ENCODE results near the gene FOSL1. TPM values are rescaled to one million over a fixed set of nuclear protein-coding genes. Genes with fewer than 3 reads are reported as not detected.

FOSL1 gene
- total RNA-seq, 1 experiment from 2014 or later: 20.5 TPM

- TF ChIP-seq NR2C2 (CRISPR knock-in tag; IDR thresholded peaks at IDR 0.05) (no peak), MYBL2 (CRISPR knock-in tag; IDR thresholded peaks at IDR 0.05) (peak; percentile 27; the same call in 1 of the 2 replicates), ZNF138 (CRISPR knock-in tag; conservative IDR thresholded peaks at IDR 0.05) (no peak), MAX (CRISPR knock-in tag; IDR thresholded peaks at IDR 0.05) (peak; percentile 22; the same call in 1 of the 2 replicates), ZNF281 (CRISPR knock-in tag; IDR thresholded peaks at IDR 0.05) (no peak), SMAD3 (CRISPR knock-in tag; IDR thresholded peaks at IDR 0.05; ENCODE audit: borderline replicate concordance) (peak; percentile 87), ZSCAN18 (CRISPR knock-in tag; IDR thresholded peaks at IDR 0.05) (no peak), AFF4 (CRISPR knock-in tag; IDR thresholded peaks at IDR 0.05; ENCODE audit: borderline replicate concordance) (no peak), SMAD4 (CRISPR knock-in tag; IDR thresholded peaks at IDR 0.05) (no peak; the same call in 1 of the 2 replicates), ERG (CRISPR knock-in tag; IDR thresholded peaks at IDR 0.05) (no peak; the same call in 1 of the 2 replicates), ZBTB21 (CRISPR knock-in tag; IDR thresholded peaks at IDR 0.05; ENCODE audit: borderline replicate concordance) (0 out of 2 replicates have a peak, but pooled peaks have one; percentile 23), ZBTB43 (CRISPR knock-in tag; IDR thresholded peaks at IDR 0.05) (no peak), CBFB (CRISPR knock-in tag; IDR thresholded peaks at IDR 0.05; ENCODE audit: low read depth) (0 out of 2 replicates have a peak, but pooled peaks have one; percentile 69), KAT7 (CRISPR knock-in tag; IDR thresholded peaks at IDR 0.05; ENCODE audit: borderline replicate concordance) (peak; percentile 75; the same call in 1 of the 2 replicates), ZMAT4 (CRISPR knock-in tag; IDR thresholded peaks at IDR 0.05) (no peak), FOXJ3 (CRISPR knock-in tag; IDR thresholded peaks at IDR 0.05; ENCODE audit: borderline replicate concordance) (no peak), ZNF317 (CRISPR knock-in tag; IDR thresholded peaks at IDR 0.05; ENCODE audit: borderline replicate concordance, low read depth) (no peak), AR (CRISPR knock-in tag; IDR thresholded peaks at IDR 0.05) (no peak), MLX (CRISPR knock-in tag; IDR thresholded peaks at IDR 0.05) (no peak), NR1H2 (CRISPR knock-in tag; IDR thresholded peaks at IDR 0.05) (no peak), USF2 (CRISPR knock-in tag; IDR thresholded peaks at IDR 0.05) (peak; percentile 41), RORB (CRISPR knock-in tag; IDR thresholded peaks at IDR 0.05) (no peak), ZNF219 (CRISPR knock-in tag; IDR thresholded peaks at IDR 0.05; ENCODE audit: borderline replicate concordance) (no peak)
Measured at GRCh38 chr11:65919141-65919572, 19.0 kb upstream of the FOSL1 start, which contains the start of gene DRAP1 (continued).
